ENCODE results near the gene CTBP2.

Gene CTBP2

DNA sequence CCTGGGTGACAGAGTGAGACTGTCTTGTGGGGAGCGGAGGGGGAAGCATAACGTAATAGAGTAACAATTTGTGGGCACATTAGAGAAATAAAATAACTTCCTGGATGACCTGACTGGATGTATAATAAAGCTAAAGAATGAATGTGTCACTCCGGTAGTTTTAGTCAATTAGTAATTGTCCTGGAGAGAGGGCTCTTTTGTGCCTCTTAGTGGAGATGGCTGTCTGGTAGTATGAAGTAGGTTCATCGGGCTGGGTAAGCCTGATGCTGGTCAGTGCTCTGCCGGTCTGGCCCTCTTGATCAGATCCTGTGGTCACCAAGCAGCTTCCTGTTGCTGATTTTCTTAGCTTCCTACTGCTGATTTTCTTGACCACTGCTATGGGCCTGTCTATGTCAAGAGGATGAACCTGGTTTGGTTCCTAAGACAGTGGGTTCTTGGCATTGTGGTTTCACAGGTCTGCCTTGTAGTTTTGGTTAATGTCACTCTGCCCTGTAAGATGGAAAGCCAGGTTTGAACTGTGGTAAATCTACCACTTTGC, 184.3 kb downstream of the CTBP2 start:
- Histone ChIP-seq H3K4me3 (replicated peaks; ENCODE audit: low read depth, low read length) (no peak overlapping the region), H3K27me3 (replicated peaks; ENCODE audit: control insufficient read depth, insufficient read depth, low read length) (no peaks in the 10 kb centered on the region), H3K36me3 (ENCODE audit: control insufficient read depth, insufficient read depth, low read length) (peaks cover 2% of the 10 kb centered on the region; the same call in 1 of the 2 replicates)
- TF ChIP-seq, protein P1, sequence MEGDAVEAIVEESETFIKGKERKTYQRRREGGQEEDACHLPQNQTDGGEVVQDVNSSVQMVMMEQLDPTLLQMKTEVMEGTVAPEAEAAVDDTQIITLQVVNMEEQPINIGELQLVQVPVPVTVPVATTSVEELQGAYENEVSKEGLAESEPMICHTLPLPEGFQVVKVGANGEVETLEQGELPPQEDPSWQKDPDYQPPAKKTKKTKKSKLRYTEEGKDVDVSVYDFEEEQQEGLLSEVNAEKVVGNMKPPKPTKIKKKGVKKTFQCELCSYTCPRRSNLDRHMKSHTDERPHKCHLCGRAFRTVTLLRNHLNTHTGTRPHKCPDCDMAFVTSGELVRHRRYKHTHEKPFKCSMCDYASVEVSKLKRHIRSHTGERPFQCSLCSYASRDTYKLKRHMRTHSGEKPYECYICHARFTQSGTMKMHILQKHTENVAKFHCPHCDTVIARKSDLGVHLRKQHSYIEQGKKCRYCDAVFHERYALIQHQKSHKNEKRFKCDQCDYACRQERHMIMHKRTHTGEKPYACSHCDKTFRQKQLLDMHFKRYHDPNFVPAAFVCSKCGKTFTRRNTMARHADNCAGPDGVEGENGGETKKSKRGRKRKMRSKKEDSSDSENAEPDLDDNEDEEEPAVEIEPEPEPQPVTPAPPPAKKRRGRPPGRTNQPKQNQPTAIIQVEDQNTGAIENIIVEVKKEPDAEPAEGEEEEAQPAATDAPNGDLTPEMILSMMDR (IDR thresholded peaks at IDR 0.05; ENCODE audit: insufficient read depth, low read length, poor library complexity, severe bottlenecking): no peak
- DNase-seq (ENCODE audit: extremely low read depth, insufficient read length): no peak

DNA sequence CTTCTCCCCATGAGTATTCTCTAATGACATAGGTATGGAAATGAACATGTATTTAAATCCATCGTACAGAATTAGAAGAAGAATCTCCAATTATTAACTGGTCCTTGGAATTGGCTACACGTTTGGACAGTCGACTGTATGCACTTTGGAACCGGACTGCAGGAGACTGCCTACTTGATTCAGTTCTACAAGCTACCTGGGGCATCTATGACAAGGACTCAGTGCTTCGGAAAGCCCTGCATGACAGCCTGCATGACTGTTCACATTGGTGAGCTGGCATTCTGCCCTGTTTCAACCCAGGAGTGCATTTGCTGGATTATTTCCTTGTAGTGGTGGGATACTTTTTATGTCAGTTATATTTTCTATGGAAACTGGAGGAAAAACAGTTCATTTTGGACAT, 186.2 kb downstream of the CTBP2 start:
- Histone ChIP-seq H3K27me3 (replicated peaks; ENCODE audit: control insufficient read depth, insufficient read depth, low read length) (no peaks in the 10 kb centered on the region), H3K4me3 (replicated peaks; ENCODE audit: low read depth, low read length) (no peak overlapping the region), H3K36me3 (ENCODE audit: control insufficient read depth, insufficient read depth, low read length) (peaks cover 2% of the 10 kb centered on the region; the same call in 1 of the 2 replicates)
- DNase-seq (ENCODE audit: extremely low read depth, insufficient read length): no peak
- TF ChIP-seq, protein P1 (IDR thresholded peaks at IDR 0.05; ENCODE audit: insufficient read depth, low read length, poor library complexity, severe bottlenecking): no peak

DNA sequence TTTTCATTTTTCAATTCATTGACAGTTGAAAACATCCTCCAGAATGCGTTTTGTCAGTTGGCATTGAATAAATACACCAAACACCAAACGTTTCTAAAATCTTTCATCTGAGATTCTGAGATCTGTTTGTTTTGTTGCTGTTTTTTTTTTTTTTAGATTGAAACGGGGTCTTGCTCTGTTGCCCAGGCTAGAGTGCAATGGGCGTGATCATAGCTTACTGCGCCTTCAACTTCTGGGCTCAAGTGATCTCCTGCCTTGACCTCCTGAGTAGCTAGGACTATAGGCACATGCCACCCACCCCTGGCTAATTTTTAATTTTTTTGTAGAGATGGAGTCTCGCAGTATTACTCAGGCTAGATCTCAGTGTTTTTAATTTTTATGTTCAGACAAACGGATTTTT, 187.7 kb downstream of the CTBP2 start:
- TF ChIP-seq, protein P1 (IDR thresholded peaks at IDR 0.05; ENCODE audit: insufficient read depth, low read length, poor library complexity, severe bottlenecking): no peak
- H3K36me3 ChIP-seq (ENCODE audit: control insufficient read depth, insufficient read depth, low read length): peaks cover 2% of the 10 kb centered on the region; the same call in 1 of the 2 replicates

DNA sequence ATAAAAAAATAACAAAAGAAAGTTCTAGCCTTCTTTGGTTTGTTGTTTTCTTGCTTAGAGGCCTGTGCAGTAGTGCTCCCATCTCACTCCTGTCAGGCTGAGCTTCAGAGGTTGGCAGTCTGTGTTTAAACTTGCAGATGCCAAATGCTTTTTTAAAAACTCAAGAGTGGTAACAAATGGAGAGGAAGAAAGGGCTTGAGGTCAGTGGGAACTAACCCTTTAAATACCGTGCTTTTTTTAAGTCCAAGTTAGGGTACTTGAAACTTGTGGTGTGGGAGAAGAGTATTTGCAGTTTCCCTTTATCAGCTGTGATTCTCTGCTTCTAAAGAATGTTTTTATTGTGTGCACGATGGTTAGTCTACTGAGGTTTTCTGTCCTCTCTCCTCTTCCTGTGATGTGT, 189.1 kb downstream of the CTBP2 start:
- H3K4me3 ChIP-seq (replicated peaks; ENCODE audit: low read depth, low read length): no peak overlapping the region; the same call in 1 of the 2 replicates
- H3K36me3 ChIP-seq (ENCODE audit: control insufficient read depth, insufficient read depth, low read length): peaks cover 2% of the 10 kb centered on the region; the same call in 1 of the 2 replicates
- TF ChIP-seq, protein P1 (IDR thresholded peaks at IDR 0.05; ENCODE audit: insufficient read depth, low read length, poor library complexity, severe bottlenecking): no peak

More for the DNA sequence above, 187.7 kb downstream of the CTBP2 start:
- H3K27me3 ChIP-seq (replicated peaks; ENCODE audit: control insufficient read depth, insufficient read depth, low read length): no peaks in the 10 kb centered on the region
- no peak overlapping the region for H3K4me3 ChIP-seq (replicated peaks; ENCODE audit: low read depth, low read length)
- no peak for DNase-seq (ENCODE audit: extremely low read depth, insufficient read length)

DNA sequence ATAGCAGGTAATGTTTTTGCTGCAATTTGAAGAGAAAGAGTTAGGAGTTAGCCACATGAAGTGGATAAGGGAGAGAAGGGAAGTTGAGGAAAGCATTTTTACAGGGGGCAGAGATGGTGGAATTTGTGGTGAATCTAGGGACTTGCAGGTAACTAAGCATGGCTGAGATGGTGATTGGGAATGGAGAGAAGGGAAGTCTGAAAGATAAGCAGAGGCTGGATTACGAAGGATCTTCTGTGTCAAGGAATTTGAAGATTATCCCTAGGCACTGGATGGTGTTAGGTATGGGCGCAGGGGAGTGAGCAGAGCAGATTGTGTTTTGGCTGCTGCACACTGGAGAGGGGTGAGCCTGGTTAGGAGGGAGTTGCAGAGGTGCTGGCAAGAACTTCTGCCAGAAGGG, 193.1 kb downstream of the CTBP2 start:
- TF ChIP-seq, protein P1 (IDR thresholded peaks at IDR 0.05; ENCODE audit: insufficient read depth, low read length, poor library complexity, severe bottlenecking): no peak
- no peak for DNase-seq (ENCODE audit: extremely low read depth, insufficient read length)
- Histone ChIP-seq H3K4me3 (replicated peaks; ENCODE audit: low read depth, low read length) (no peak overlapping the region), H3K27me3 (replicated peaks; ENCODE audit: control insufficient read depth, insufficient read depth, low read length) (no peaks in the 10 kb centered on the region), H3K36me3 (ENCODE audit: control insufficient read depth, insufficient read depth, low read length) (0 out of 2 replicates have a peak, but pooled peaks cover 2% of the 10 kb centered on the region)

More for the DNA sequence above, 189.1 kb downstream of the CTBP2 start:
- H3K27me3 ChIP-seq (replicated peaks; ENCODE audit: control insufficient read depth, insufficient read depth, low read length): no peaks in the 10 kb centered on the region
- DNase-seq (ENCODE audit: extremely low read depth, insufficient read length): no peak

DNA sequence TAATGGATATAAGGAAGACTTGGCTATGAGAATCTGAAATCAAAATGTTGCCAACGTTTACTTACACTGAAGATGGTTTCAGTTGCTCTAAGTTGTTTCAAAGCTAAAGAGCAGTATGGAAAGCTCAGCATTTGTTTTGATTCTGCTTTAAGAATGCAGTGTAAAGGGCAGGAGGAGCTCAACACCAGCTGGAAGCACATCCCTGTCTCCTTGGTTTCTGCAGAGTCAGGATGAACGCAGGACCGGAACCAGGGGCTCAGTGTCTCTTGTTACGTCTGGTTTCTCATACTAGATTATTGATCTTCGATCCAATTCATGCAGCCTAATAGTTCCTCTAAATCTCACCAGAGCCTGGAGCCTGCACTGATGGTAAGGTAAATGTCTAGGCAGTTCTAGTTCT, 194.4 kb downstream of the CTBP2 start:
- Histone ChIP-seq H3K4me3 (replicated peaks; ENCODE audit: low read depth, low read length) (no peak overlapping the region), H3K36me3 (ENCODE audit: control insufficient read depth, insufficient read depth, low read length) (0 out of 2 replicates have a peak, but pooled peaks cover 2% of the 10 kb centered on the region), H3K27me3 (replicated peaks; ENCODE audit: control insufficient read depth, insufficient read depth, low read length) (no peaks in the 10 kb centered on the region)
- no peak for DNase-seq (ENCODE audit: extremely low read depth, insufficient read length)
- TF ChIP-seq, protein P1 (IDR thresholded peaks at IDR 0.05; ENCODE audit: insufficient read depth, low read length, poor library complexity, severe bottlenecking): no peak

Data from GM06990 (cell line).